Dermis blood vessel endothelial cell (primary cell): ENCODE data around the gene MRPS33. TPM values are rescaled to one million over a fixed set of nuclear protein-coding genes. Genes with fewer than 3 reads are reported as not detected.

Source experiments
- total RNA-seq: library from RNA; depleted of rRNA; stranded (reverse); fragments of >200 nt; gene quantifications from 2 replicates; pipeline ENCODE4 v1.2.3, GENCODE V29; 2014

The MRPS33 gene
- total RNA-seq, 1 donor from 2014 or later: 15.1 TPM

Other genes with a start within 250 kb of the MRPS33 start
- gene BRAF, start 90.0 kb downstream of the MRPS33 start, total RNA-seq: 23.8 and 25.0 TPM in 2 replicates
- gene TMEM178B, start 59.1 kb upstream of the MRPS33 start, total RNA-seq: 0.09 and 0.34 TPM in 2 replicates